ENCODE measurements around the gene GNG14. TPM values are rescaled to one million over a fixed set of nuclear protein-coding genes. Genes with fewer than 3 reads are reported as not detected.
"Not testable (repeated sequence)": the region's sequence is repeated elsewhere in the genome, so short reads cannot be mapped to it uniquely, and the experiment has no call there.

Gene GNG14
- polyA plus RNA-seq (ENCODE audit: insufficient read length in 3 of 3): under 1 TPM in 2 of 3 donors, not detected in 1; 0.28 to 0.68 TPM
- long read RNA-seq, donor 1: 0 reads
- long read RNA-seq, donor 2: 0 reads
- long read RNA-seq, donor 3: 0 reads
- long read RNA-seq, donor 4: 0 reads
- long read RNA-seq, donor 5: 0 reads
- long read RNA-seq, donor 6, partial matches to known transcripts: 0 of 1 reads
- long read RNA-seq, donor 6, other reads (novel, unspliced or antisense): 0 of 1 reads
- long read RNA-seq, donor 7: 0 reads
- long read RNA-seq, donor 8: 0 reads
- long read RNA-seq, donor 9: 0 reads
- long read RNA-seq, donor 10: 0 reads
- long read RNA-seq, donor 11: 0 reads
- long read RNA-seq, donor 12, partial matches to known transcripts: 0 of 1 reads
- long read RNA-seq, donor 12, other reads (novel, unspliced or antisense): 0 of 1 reads
- long read RNA-seq, donor 13, partial matches to known transcripts: 0 of 1 reads
- long read RNA-seq, donor 13, other reads (novel, unspliced or antisense): 0 of 1 reads
- long read RNA-seq, donor 14: 0 reads
- long read RNA-seq, donor 15: 0 reads
- long read RNA-seq, donor 16, partial matches to known transcripts: 14 of 14 reads
- long read RNA-seq, donor 16, other reads (novel, unspliced or antisense): 0 of 14 reads

- DNase-seq: no peak
Observed at GRCh38 chr19:12687496-12688196, at the start of gene GNG14. GNG14 (plus strand) TSS chr19:12687998; CDS start chr19:12688049, 51 bp downstream.

DNA sequence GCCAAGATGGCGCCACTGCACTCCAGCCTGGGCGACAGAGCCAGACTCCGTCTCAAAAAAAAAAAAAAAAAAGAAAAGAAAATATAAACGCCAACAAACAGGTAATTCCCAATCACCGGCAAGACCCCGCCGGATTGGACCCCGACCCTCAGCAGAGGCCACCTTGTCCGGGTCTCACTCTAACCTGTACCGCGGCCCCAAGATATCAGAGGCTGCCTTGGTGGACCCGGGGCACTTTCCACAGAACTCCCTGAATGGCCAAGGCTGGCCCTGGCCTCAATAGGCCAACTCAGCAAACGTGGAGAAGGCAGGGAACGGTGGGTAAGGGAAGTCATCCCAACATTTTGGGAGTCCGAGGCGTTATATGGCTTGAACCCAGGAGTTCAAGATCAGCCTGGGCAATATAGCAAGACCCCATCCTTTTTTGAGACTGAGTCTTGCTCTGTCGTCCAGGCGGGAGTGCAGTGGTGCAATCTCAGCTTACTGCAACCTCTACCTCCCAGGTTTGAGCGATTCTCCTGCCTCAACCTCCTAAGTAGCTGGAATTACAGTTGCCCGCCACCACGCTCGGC, 49.1 kb upstream of the GNG14 start:
- no peak for DNase-seq

DNA sequence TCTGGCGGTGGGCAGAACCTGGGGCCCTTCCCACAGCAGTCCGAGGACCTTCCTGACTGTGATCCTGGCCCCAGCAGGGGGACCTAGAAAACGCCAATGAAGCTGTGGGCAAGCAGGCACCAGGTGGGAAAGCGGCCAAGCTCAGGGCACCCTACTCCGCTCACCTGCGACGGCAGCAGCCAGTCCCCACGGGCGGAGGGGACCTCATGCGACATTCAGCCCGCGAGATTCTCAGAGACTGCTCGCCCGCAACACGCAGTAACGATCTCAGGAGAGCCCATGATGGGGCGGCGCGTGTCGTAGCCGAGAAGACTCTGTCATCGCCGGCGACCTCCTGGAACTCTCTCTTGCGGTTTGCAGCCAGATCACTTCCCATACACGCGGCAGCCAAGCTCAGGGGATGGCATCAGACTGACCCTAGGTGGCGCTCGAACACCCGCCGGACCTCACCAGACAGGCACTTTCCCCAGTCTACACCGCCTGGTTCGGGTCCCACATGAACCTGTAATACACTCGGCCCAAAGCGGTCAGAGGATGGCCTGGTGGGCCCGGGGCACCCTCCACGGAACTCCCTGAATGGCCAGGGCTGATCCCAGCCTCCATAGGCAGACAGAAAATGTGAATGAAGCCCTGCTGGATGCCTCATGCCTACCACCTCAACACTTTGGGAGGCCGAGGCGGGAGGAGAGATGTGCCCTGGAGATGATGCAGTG, 47.7 kb upstream of the GNG14 start:
- DNase-seq: peak; percentile 79

DNA sequence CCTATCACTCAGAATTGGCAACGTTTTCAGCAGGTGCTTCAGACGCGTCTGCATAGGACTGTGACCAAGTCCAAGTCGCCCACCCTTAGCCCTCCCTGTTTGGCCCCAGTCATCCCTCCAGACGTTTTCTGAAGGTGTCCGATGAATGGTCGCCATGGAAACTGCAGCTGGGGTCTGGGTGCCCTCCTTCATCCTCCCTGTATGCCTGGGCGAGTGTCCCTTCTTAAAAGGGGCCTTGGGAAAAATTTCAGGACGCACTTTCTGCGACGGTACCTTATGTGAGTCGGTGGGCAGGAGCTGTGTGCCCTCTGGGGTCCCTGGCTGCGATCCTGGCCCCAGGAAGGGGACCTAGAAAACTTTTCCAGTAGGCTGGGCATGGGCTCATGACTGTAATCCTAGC, 46.3 kb upstream of the GNG14 start:
- no peak for DNase-seq

DNA sequence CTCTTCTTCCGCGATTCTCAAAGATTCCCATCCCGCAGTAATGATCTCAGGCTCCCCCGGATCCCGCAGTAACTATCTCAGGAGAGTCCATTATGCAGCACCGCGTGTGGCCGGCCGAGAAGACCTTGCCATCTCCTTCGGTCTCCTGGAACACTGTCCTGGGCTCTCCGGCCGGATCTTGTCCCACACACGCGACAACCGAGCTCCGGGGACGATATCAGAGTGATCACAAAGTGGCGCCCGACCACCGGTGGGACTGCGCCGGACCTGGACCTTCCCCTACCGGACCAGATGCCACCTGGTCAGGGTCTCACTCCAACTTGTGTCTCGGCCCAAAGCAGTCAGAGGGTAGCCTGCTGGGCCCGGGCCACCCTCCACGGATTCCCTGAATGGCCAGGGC, 45.3 kb upstream of the GNG14 start:
- DNase-seq: no peak

GRCh38 chr19:12643716-12644115, 44.1 kb upstream of the GNG14 start:
- not testable (repeated sequence) for DNase-seq

DNA sequence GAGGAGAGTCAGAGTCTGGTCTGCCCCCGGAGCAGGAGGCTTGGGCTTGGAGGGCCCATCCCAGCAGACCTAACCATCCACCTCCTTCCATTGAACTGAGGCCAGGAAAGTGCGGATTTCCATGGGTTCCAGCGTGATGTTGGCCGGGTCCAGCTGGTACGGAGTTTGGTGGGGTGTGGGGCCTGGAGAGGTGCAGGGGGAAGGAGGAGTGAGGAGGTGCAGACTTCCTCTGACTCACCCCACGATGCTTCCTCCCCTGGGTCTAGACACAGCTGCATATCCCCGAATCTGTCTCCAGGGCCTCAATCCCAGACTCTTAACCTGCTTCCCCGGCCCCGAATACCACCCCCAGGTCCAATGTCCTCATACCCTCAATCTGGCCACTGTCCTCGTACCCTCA, 41.2 kb upstream of the GNG14 start:
- DNase-seq: no peak

- DNase-seq: no peak
Observed at GRCh38 chr19:12647047-12647446, 40.8 kb upstream of the GNG14 start.

- peak; percentile 54 for DNase-seq
Observed at GRCh38 chr19:12647490-12648071, 40.2 kb upstream of the GNG14 start.

- no peak for DNase-seq
Observed at GRCh38 chr19:12648088-12648487, 39.7 kb upstream of the GNG14 start.

- no peak for DNase-seq
Observed at GRCh38 chr19:12649941-12650340, 37.9 kb upstream of the GNG14 start.

DNA sequence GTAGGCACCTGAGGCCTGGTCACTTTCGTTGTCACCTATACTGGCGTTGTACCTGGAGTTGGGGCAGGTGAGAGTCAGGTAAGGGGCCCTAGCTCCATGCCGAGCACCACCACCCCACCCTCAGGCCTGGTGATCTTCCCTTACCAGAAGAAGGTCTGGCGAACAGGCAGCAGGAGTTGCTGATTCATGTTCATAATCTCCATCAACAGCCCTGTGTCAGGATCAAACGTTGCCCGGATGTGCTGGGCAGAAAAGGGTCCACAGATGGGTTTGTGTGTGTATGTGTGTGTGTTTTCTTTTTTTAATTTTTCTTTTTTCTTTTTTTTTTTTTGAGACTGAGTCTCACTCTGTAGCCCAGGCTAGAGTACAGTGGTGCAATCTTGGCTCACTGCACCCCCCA, 35.6 kb upstream of the GNG14 start:
- no peak for DNase-seq

DNA sequence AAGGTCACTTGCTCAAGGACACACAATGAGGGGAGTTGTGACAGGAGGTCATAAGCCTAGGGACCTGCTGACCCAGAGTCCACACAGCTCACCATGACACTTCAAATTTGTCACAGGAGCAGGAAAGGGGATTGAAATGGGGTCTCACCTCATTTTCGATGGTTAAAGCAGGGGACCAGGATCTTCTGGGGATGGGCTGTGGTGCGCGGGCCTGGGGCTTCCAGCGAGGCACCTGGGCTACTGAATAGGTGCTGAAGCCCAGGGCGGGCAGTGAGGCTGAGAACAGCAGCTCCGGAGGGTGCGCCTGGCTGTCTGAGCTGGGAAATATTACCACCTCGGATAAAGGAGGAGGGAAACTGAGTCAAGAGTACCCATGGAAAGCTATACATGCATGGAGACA, 32.3 kb upstream of the GNG14 start:
- no peak for DNase-seq

- DNase-seq: no peak
Observed at GRCh38 chr19:12656899-12657571, 30.8 kb upstream of the GNG14 start.

- no peak for DNase-seq
Observed at GRCh38 chr19:12657966-12658365, 29.8 kb upstream of the GNG14 start.

DNA sequence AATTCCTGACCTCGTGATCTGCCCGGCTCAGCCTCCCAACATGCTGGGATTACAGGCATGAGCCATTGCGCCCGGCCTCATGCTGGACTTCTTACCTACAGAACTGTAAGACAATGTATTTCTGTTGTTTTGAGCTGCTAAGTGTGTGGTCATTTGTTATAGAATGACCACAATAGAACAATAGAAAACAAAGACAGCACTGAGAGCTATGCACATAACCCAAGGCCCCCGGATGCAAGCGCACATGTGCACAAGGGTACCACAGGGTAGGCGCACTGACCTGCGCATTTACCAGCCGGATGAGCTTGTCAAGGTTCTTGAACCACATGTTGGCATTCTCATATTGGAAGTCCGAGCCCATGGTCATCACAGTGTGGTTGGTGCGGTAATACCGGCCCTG, 26.8 kb upstream of the GNG14 start:
- DNase-seq: no peak

DNA sequence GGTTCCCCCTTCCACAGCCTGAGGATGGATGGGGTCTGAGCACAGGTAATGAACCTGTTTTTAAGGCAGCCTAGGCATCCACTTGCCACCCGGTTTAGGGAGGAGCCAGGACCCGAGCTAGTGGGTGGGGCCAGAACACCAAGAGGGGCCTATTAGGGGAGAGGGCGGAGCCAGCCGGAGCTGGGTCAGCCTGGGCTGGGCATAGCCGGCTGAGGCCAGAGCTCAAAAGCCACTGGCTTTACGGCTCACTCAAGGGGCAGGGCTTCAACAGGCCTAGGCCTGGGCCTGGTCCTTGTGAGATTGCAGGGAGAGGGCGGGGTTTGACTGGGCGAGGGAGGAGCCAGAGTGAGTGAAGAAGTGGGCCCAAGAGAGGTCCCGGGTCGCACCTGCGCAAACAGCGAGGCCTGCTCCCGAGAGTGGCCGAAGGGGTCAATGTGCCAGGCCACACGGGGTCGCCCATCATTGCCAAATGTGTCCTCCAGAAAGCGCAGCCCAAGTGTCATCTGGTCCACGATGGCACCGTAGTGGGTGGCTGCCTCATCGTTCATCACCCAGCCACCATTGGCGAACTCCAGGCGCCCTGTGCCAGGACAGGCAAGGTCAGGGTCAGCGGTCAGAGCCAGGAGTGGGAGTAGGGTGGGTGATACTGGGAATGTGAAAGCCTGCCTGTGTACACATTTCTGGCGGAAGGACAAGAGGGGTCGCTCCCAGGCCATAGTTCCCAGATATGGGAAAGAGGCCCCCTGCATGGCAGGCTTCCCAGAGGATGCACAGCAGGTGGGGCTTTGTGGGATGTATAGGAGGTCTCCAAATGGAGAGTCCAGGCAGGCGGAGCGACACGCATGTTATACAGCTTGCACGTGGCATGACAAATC, 23.2 kb upstream of the GNG14 start:
- no peak for DNase-seq

- DNase-seq: no peak
Observed at GRCh38 chr19:12665281-12665573, 22.6 kb upstream of the GNG14 start.

- DNase-seq: no peak
Observed at GRCh38 chr19:12665671-12666264, 22.0 kb upstream of the GNG14 start.
